GM12891 (cell line): ENCODE results near the gene C1orf159.

Experiments used
- POLR2A ChIP-seq: IDR thresholded peaks from 2 replicates; pipeline ENCODE4 v1.6.1; 2011; ENCODE audit warnings: low read depth, low read length, control low read depth
- POLR2AphosphoS5 ChIP-seq: IDR thresholded peaks from 2 replicates; pipeline ENCODE4 v1.6.1; 2011; ENCODE audit warnings: low read depth, low read length, control low read depth
- TAF1 ChIP-seq: IDR thresholded peaks from 2 replicates; pipeline ENCODE4 v1.6.1; 2011; ENCODE audit warnings: low read depth, low read length, control low read depth

DNA sequence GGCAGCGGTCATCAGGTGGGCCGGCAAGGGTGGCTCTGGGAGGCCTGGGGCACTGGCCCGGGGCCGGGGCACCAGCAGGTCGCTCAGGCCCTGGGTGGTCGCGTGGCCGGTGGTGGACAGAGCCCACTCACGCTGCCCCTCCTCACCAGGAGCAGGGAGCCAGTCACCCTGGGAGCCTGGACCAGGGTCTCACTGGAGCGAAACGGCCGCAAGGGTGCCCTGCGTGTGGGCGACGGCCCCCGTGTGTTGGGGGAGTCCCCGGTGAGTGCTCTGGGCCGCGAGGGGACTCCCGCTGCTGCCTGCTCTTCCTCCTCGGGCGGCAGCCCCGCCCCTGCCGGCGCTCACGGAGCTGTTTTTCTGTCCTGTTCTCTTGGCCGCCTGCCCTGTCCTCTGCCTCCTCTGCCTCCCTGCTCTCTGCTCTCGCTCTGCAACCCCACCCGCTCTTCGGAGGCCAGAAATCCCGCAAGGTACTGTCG lies 65.3 kb downstream of the C1orf159 start:
- no peak for TF ChIP-seq POLR2AphosphoS5
- no peak for TF ChIP-seq POLR2A
- no peak for TF ChIP-seq TAF1
